DMS53 treated with DMSO at 0.1 percent for 48 hours (cell line): ENCODE results near the gene WDR75.
"Not testable (repeated sequence)": the region's sequence is repeated elsewhere in the genome, so short reads cannot be mapped to it uniquely, and the experiment has no call there.

Experiments
- DNase-seq: peaks from one replicate; lab custom pipeline; 2025; ENCODE audit not compliant: unreplicated experiment; lab: John Stamatoyannopoulos, UW

Gene WDR75

DNA sequence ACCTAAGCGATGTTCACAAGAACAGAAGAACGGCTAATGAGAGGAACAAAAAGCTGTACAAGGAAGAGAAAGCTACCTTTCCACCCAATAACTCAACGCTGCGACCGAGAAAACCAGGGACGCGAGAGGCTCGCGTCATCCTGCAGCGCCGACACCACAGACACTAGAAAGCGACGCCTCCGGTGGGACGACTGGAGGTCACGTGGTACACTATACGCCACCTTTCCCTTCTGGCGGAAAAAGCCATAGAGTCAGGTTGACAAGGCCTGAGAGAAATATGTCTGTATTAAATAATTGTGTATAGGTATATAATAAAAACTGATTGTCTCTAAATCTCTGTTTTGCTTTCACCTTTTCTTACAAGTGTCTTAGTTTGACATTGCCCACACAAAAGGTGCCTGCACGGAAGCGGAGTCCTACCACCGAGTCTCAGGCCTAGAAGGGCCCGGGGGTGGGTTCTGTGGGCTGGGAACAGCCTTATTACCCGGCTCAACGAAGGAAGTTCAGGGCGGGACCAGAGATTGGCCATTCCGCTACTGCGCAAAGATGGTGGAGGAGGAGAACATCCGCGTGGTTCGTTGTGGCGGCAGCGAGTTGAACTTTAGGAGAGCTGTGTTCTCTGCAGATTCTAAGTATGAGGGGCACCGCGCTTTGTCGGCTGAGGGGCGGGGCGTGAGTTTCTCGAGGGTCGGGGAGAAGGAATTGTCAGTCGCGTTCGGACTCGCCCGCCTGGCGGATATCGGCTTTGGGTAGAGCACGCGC, at the start of gene WDR75:
WDR75 (plus strand) TSS at position 528 of the 762 bp plus-strand sequence; CDS start at position 547, 19 bp downstream.
- peak; percentile 95 for DNase-seq

DNA sequence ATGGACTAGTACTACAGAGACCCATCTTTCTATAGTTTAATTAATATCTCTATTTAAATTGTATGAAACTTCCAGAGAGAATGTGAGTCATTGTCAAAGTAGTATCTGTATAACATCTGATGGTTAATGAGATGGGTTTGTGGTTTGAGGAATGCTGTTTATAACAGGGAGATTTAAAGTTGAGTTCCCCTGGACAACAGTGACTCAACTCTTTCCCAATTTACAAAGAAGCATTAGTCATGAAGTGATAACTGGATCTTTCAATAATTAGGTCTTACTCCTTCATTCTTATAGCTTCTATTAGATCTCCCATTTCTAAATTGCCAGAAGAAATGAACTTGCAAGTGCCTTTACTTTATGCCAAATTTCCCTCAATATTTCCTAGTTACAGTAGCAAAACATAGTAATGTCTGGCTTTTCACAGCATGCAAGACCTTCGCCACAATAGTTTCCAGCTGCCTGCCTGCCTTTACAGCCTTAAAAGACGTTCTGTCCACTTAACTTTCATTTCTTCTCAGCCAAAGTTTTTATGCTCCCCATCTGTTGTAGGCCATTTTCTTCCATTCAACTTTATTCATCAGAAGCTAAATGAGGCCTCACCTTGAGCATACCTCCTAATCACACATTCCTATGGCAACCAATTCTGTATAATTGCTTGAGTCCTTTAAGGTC, 47.7 kb upstream of the WDR75 start:
- no peak for DNase-seq

GRCh38 chr2:189394525-189394924, 46.7 kb upstream of the WDR75 start:
- no peak for DNase-seq

DNA sequence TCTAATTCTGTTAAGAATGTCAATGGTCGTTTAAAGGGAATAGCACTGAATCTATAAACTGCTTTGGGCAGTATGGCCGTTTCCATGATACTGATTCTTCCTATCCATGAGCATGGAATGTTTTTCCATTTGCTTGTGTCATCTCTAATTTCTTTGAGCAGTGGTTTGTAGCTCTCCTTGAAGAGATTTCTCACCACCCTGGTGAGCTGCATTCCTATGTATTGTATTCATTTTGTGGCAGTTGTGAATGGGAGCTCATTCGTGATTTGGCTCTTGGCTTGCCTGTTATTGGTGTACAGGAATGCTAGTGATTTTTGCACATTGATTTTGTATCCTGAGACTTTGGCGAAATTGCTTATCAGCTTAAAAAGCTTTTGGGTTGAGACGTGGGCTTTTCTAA, 38.3 kb upstream of the WDR75 start:
- no peak for DNase-seq

DNA sequence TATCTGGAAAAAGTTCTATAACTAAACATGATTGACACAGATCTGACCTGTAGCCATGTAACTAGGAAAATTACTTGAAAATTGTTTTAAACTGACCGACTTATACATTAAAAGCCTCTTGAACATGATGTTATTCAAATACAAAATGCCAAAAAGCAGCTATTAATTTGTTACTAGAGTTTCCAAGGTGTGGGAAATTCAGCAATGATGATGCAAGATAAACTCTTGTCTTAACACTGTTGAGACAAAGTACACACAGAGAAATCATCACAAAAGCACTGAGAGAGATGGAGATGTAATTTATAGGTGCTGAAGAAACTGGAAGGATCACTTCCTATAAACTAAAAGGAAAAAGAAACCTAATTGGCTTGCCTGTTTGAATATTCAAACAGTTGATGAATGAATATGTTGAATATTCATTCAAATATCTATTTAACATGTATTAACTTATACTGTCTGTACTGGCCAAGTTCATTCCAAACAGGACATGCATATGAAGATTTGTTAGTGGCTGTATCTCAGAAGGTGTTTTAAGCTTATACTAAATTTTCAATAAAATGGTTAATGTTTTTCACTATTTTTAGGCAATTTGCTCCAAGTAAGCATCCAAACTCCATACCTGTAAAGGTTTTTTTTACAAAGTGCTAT, 34.6 kb upstream of the WDR75 start:
- DNase-seq, result peak; percentile 23

DNA sequence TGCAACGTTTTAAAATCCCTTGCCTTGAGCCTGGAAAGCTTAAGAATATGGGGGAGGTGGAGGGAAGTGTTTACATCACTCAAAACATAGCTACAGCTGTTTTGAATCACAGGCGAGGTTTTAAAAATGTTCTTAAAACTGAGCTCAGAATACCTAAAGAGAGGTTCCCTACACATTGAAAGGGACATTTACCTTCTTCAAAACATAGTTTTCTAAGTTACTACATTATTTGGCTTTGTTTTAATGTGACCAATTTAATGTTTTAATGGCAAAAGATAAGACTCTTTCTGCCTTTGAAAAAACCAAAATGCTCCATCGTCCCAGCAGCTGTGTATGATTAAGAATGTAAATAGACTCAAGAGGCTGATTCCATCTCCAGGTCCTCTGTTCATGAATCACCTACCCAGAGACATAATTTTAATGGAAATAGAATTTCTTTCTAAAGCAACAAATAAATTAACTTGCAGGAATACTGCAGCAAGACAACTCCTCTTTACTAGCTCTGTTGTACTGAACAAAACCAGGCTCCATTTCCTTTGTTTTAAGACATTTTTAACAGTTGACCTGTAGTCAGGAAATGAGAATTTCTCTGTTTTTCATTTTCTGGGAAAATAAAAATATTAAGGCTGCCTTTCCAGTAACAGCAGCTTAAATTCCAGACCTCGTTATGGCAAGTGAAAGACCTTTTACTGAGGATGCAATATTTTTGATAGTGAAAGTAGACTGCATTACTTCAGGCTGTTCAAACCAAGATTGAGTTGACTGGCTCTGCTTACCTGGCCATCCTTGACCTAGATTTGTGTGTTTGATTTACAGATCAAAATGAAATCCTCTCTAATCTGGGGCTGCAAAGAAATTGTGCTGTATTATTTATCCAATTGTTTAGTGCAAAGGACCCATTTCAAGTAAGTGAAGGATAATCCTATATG, 33.7 kb upstream of the WDR75 start:
- DNase-seq, result peak; percentile 68

- DNase-seq, result peak; percentile 19
These were observed 33.0 kb upstream of the WDR75 start for GRCh38 chr2:189408294-189408693.

GRCh38 chr2:189409131-189409530, 32.1 kb upstream of the WDR75 start:
- DNase-seq, result no peak

DNA sequence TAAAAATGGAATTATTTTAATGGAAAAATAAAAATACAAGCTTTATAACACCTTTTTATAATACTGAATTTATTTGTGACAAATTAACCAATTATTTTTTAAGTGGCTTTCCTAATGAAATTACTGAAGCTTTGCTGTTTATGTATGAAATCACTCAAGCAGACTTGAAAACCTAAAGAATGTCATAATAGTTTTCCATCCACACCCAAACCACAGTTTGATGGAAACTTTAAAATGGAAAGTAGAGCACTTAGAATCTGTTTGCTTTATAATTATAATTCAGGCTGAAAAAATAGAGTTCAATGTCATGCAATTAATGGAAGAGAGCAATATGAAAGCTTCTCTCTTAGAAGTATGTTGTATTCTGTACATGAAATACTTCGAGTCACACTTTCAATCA, 31.6 kb upstream of the WDR75 start:
- DNase-seq, result no peak

DNA sequence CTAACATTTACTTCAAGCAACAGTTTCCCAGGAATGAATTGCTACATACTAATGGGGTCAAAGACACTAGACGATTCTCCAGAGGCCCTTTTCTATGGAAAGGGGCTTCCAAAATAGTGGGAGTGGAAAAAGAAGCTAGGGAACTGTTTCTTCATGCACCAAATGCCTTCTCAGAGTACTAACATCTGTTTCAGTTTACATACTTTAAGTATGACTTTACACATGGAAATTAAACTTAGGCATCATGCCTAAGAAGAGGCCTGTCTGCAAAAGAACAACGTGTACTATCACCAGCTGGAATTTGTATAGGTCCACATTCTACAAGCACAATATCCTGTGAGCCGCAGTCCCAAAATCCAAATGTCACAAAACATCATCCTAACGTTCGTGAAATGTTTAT, 29.4 kb upstream of the WDR75 start:
- no peak for DNase-seq

DNA sequence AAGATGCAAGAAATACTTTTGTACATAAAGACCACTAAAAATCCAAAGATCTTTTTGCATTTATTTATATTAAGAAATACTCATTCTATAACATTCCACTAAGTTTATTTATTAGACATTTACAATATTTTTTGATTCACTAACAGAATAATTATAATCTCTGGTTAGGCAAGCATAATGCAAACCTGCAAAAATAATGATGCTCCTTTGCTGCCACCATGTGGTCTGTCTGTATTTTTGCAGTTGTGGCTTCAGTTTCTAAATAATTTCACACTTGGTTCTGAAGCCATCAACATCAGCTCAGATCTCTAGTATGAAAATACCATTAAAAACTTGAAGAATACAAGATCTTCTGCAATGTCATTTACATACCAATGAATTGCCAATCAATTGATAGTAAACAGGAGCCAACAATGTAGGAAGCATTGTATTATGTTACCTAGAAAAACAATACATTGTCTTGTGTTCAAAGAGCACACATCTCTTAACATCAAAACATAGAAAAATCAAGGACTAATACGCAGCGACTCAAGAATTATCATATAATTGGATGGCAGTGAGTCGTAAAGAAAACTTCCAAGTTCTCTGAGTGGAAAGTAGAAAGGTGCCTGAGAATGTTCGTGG, 28.8 kb upstream of the WDR75 start:
- peak; percentile 47 for DNase-seq

DNA sequence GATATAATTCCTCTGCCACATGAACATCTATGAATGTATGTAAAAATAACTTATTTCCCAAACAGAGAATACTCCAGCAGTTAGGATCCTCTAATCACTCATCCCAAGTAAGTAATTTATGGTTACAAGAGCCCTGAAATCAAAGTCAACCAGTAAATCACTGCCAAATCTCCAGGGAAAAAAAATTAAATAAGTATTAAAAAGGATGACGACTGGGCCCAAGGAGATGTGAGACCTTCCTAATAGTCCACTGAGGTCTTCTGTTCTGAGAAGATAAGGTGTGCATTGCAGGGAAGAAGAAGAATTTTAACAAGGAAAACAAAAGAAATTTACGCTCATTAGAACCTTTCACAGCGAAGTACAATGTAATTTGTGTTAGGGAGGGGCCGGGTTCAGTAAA, 28.0 kb upstream of the WDR75 start:
- no peak for DNase-seq

GRCh38 chr2:189421644-189422043, 19.6 kb upstream of the WDR75 start:
- no peak for DNase-seq

DNA sequence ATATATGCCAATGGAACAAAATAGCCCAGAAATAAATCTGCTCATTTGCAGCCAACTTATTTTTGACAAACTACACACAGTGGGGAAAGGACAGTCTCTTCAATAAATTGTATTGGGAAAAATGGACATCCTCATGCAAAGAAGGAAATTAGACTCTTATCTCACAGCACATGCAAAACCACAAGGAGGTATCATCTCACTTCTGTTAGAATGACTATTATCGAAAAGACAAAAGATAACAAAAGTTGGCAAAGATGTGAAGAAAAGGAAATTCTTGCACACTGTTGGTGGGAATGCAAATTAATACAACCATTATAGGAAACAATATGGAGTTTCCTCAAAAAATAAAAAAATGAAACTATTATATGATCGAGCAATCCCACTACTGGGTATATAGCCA, 16.3 kb upstream of the WDR75 start:
- DNase-seq, result no peak

DNA sequence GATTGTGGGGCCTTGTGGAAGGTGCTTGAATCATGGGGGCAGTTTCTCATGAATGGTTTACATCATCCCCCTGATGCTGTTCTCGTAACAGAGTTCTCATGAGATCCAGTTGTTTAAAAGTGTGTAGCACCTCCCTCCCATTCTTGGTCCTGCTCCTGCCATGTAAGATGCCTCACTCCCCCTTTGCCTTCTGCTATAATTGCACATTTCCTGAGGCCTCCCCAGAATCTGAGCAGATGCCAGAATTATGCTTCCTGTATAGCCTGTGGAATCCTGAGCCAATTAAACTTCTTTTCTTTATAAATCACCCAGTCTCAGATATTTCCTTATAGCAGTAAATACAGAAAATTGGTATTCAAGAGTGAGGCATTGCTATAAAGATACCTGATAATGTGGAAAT, 15.6 kb upstream of the WDR75 start:
- DNase-seq, result no peak

GRCh38 chr2:189426886-189427285, 14.4 kb upstream of the WDR75 start:
- DNase-seq, result no peak

GRCh38 chr2:189427872-189428271, 13.4 kb upstream of the WDR75 start:
- no peak for DNase-seq

DNA sequence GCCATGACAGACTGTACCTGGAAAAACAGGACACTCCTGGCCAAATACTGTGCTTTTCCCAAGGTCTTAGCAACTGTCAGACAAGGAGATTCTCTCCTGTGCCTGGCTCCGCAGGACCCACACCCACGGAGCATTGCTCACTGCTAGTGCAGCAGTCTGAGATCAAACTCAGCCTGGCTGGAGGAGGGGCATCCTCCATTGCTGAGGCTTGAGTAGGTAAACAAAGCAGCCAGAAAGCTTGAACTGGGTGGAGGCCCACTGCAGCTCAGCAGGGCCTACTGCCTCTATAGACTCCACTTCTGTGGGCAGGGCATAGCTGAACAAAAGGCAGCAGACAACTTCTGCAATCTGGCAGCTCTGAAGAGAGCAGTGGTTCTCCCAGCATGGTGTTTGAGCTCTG, 10.8 kb upstream of the WDR75 start:
- DNase-seq, result not testable (repeated sequence)

DNA sequence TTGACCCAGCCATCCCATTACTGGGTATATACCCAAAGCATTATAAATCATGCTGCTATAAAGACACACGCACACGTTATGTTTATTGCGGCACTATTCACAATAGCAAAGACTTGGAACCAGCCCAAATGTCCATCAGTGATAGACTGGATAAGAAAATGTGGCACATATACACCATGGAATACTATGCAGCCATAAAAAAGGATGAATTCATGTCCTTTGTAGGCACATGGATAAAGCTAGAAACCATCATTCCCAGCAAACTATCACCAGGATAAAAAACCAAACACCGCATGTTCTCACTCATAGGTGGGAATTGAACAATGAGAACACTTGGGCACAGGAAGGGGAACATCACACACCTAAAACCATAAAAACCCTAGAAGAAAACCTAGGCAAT, 5.5 kb upstream of the WDR75 start:
- not testable (repeated sequence) for DNase-seq

DNA sequence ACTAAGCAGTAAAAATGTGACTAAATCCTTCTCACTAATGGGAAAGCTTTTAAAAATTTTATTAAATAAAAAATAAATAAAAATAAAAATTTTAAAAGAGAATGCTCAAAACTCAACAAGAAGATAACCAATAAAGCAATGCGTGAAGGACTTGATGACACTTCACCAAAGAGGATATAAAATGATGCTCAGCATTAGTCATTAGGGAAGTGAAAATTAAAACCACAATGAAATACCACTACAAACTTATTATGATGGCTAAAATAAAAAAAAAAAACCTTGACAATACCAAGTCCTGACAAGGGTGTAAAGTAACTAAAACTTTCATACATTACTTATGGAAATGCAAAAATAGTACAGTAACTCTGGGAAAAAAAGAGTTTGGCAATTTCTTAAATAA, 3.3 kb upstream of the WDR75 start:
- no peak for DNase-seq

- no peak for DNase-seq
These were observed 1.9 kb upstream of the WDR75 start for GRCh38 chr2:189439342-189439741.
